Sigmoid colon (tissue), 3 donors: Measurements from ENCODE around the gene KCNJ4.
"Not testable (repeated sequence)": the region's sequence is repeated elsewhere in the genome, so short reads cannot be mapped to it uniquely, and the experiment has no call there.

Source experiments
- CTCF ChIP-seq, 4 experiments: fragments of 450-650 bp in 3 of 4; fragments of 200-600 bp in 1 of 4; IDR thresholded peaks; one replicate each; pipeline ENCODE4 v1.5.1; 2016 to 2019; ENCODE audit warnings: antibody characterized with exemption in 4 of 4, mild to moderate bottlenecking in 3 of 4, moderate library complexity in 2 of 4
- POLR2A ChIP-seq, 2 donors: fragments of 450-650 bp; IDR thresholded peaks; one replicate each; pipeline ENCODE4 v1.6.1; 2016; ENCODE audit warnings: antibody characterized with exemption in 2 of 2, mild to moderate bottlenecking in 2 of 2, moderate library complexity in 2 of 2

- TF ChIP-seq CTCF, POLR2A (IDR thresholded peaks at IDR 0.05): not testable (repeated sequence)
Measured at GRCh38 chr22:38394929-38395624, 59.9 kb downstream of the KCNJ4 start.
